HepG2 (cell line): Measurements from ENCODE around the gene CDKN1C. TPM values are rescaled to one million over a fixed set of nuclear protein-coding genes. Genes with fewer than 3 reads are reported as not detected.
A peak's percentile ranks its signal among the peaks of the same experiment; 100 is the strongest.

Experiments used
- ASH2L ChIP-seq: fragments of 300-600, 200-600 bp; sonication (generic); IDR thresholded peaks from 2 replicates; pipeline ENCODE4 v1.7.0; 2017; ENCODE audit warnings: low read depth, mild to moderate bottlenecking, moderate library complexity, mixed read lengths, low read length; ENCODE audit not compliant: insufficient read length
- ATF3 ChIP-seq: sonication (generic); formaldehyde crosslinking; IDR thresholded peaks from 2 replicates; pipeline ENCODE4 v1.4.0; 2020; ENCODE audit warnings: missing genetic modification reagents
- CC2D1A ChIP-seq: sonication (generic); formaldehyde crosslinking; IDR thresholded peaks from 2 replicates; pipeline ENCODE4 v1.8.1; 2023; ENCODE audit warnings: mild to moderate bottlenecking, missing genetic modification reagents
- CEBPB ChIP-seq: IDR thresholded peaks from 2 replicates; pipeline ENCODE4 v1.6.1; 2011; ENCODE audit warnings: low read depth, low read length, improper control_type of control experiment, borderline replicate concordance
- DDIT3 ChIP-seq: sonication (generic); formaldehyde crosslinking; IDR thresholded peaks from 2 replicates; pipeline ENCODE4 v1.4.0; 2020; ENCODE audit warnings: mild to moderate bottlenecking, missing genetic modification reagents
- GABPA ChIP-seq, 2 experiments: IDR thresholded peaks; 2 replicates each; pipeline ENCODE4 v1.6.1; 2011 to 2016; ENCODE audit warnings: low read depth in 2 of 2, low read length in 1 of 2, missing biosample characterization in 1 of 2, missing genetic modification characterization in 1 of 2
- GATA4 ChIP-seq: sonication (generic); IDR thresholded peaks from 2 replicates; pipeline ENCODE4 v1.6.1; 2016; ENCODE audit warnings: antibody characterized with exemption, low read depth, borderline replicate concordance
- HNRNPUL1 ChIP-seq: fragments of 200-400 bp; formaldehyde crosslinking; IDR thresholded peaks from 2 replicates; pipeline ENCODE4 v1.6.1; 2017; ENCODE audit warnings: low read depth, mild to moderate bottlenecking, low read length, moderate library complexity
- JDP2 ChIP-seq: sonication (generic); formaldehyde crosslinking; IDR thresholded peaks from 2 replicates; pipeline ENCODE4 v1.8.1; 2022; ENCODE audit warnings: missing genetic modification reagents, borderline replicate concordance
- KAT7 ChIP-seq: IDR thresholded peaks from 2 replicates; pipeline ENCODE4 v1.6.1; 2018; ENCODE audit warnings: borderline replicate concordance, missing compliant biosample characterization
- MEIS1 ChIP-seq: sonication (generic); formaldehyde crosslinking; IDR thresholded peaks from 2 replicates; pipeline ENCODE4 v1.9.0; 2021; ENCODE audit warnings: mild to moderate bottlenecking, missing genetic modification reagents, moderate library complexity, borderline replicate concordance
- NFYC ChIP-seq: IDR thresholded peaks from 2 replicates; pipeline ENCODE4 v1.6.1; 2016; ENCODE audit warnings: missing genetic modification reagents, missing compliant biosample characterization
- ONECUT2 ChIP-seq: sonication (generic); formaldehyde crosslinking; IDR thresholded peaks from 2 replicates; pipeline ENCODE4 v1.4.0; 2020; ENCODE audit warnings: missing genetic modification reagents
- PHB2 ChIP-seq: fragments of 450-650 bp; IDR thresholded peaks from 2 replicates; pipeline ENCODE4 v1.6.1; 2018; ENCODE audit not compliant: partially characterized antibody
- POLR2A ChIP-seq, 2 experiments: IDR thresholded peaks; 2 replicates each; pipeline ENCODE4 v1.6.1; 2011; ENCODE audit warnings: low read depth in 2 of 2, low read length in 2 of 2, mild to moderate bottlenecking in 1 of 2, moderate library complexity in 1 of 2; ENCODE audit not compliant: insufficient read depth in 1 of 2
- POLR2AphosphoS2 ChIP-seq: IDR thresholded peaks from 2 replicates; pipeline ENCODE4 v1.6.1; 2011; ENCODE audit warnings: low read depth, low read length, improper control_type of control experiment
- RBM22 ChIP-seq: fragments of 200-400 bp; formaldehyde crosslinking; optimal IDR thresholded peaks from 2 replicates; pipeline ENCODE3; 2017; ENCODE audit warnings: mild to moderate bottlenecking, low read length, moderate library complexity
- REPIN1 ChIP-seq: sonication (generic); formaldehyde crosslinking; IDR thresholded peaks from 2 replicates; pipeline ENCODE4 v1.8.0; 2022; ENCODE audit warnings: missing genetic modification reagents, low read depth, mild to moderate bottlenecking, borderline replicate concordance
- SMAD1 ChIP-seq: sonication (generic); formaldehyde crosslinking; IDR thresholded peaks from 2 replicates; pipeline ENCODE4 v1.4.0; 2020; ENCODE audit warnings: missing genetic modification reagents, low read depth, mild to moderate bottlenecking, borderline replicate concordance
- ZBTB7B ChIP-seq: sonication (generic); formaldehyde crosslinking; IDR thresholded peaks from 2 replicates; pipeline ENCODE4 v1.4.0; 2020; ENCODE audit warnings: missing genetic modification reagents
- ZFY ChIP-seq: sonication (generic); formaldehyde crosslinking; IDR thresholded peaks from 2 replicates; pipeline ENCODE4 v1.4.0; 2020; ENCODE audit warnings: missing genetic modification reagents
- ZMYM2 ChIP-seq: sonication (generic); formaldehyde crosslinking; IDR thresholded peaks from 2 replicates; pipeline ENCODE4 v1.8.0; 2022; ENCODE audit warnings: mild to moderate bottlenecking, missing genetic modification reagents
- ZNF30 ChIP-seq: sonication (generic); formaldehyde crosslinking; IDR thresholded peaks from 2 replicates; pipeline ENCODE4 v1.5.0; 2020; ENCODE audit warnings: mild to moderate bottlenecking, missing genetic modification reagents
- ZNF574 ChIP-seq: sonication (generic); formaldehyde crosslinking; IDR thresholded peaks from 2 replicates; pipeline ENCODE4 v1.4.0; 2020; ENCODE audit warnings: missing genetic modification reagents
- ZNF724P ChIP-seq: sonication (generic); formaldehyde crosslinking; IDR thresholded peaks from 2 replicates; pipeline ENCODE4 v1.8.0; 2022; ENCODE audit warnings: missing genetic modification reagents, borderline replicate concordance
- polyA plus RNA-seq, 8 experiments: library from polyadenylated mRNA; depleted of rRNA in 3 of 8; stranded (reverse) in 7 of 8; unstranded in 1 of 8; fragments of >200 nt; fragmentation: Illumina TruSeq in 4 of 8; extraction: Trizol in 4 of 8; gene quantifications; 2 replicates each; pipeline versions ENCODE4 v1.2.1 to v1.2.3, GENCODE V29; 2011 to 2016; ENCODE audit warnings: low read depth in 4 of 8, missing spikeins in 1 of 8, mixed read lengths in 1 of 8; ENCODE audit not compliant: insufficient read depth in 1 of 8
- total RNA-seq, 5 experiments: library from RNA; depleted of rRNA; stranded (reverse); fragments of >200 nt; fragmentation: Illumina TruSeq; extraction: Trizol; gene quantifications; 2 replicates each; pipeline ENCODE4 v1.2.3, GENCODE V29; 2016; ENCODE audit warnings: low read depth in 1 of 5
- TF ChIP-seq, protein P1 (sequence below): sonication (generic); formaldehyde crosslinking; IDR thresholded peaks from 2 replicates; pipeline ENCODE4 v1.5.1; 2020; ENCODE audit warnings: mild to moderate bottlenecking, missing genetic modification reagents, borderline replicate concordance

Gene CDKN1C
- total and polyA plus RNA-seq, 2 of the 13 experiments (the other 11 are each of a cell fraction or from before 2014, with no cell fraction given), result not detected

- 0 out of 2 replicates have a peak, but pooled peaks have one; percentile 6 for TF ChIP-seq ZNF574 (CRISPR knock-in tag)
- 0 out of 2 replicates have a peak, but pooled peaks have one; percentile 6 for TF ChIP-seq ATF3 (CRISPR knock-in tag)
- TF ChIP-seq POLR2A (IDR thresholded peaks at IDR 0.05; ENCODE audit: insufficient read depth in 1 of 2, low read depth in 2 of 2, low read length in 2 of 2), result peak in 1 of 2 experiments; percentile 33; a peak in 1 of 4 replicates
- no peak for TF ChIP-seq ZNF30 (CRISPR knock-in tag)
- no peak for TF ChIP-seq ONECUT2 (CRISPR knock-in tag)
- TF ChIP-seq GABPA (IDR thresholded peaks at IDR 0.05; ENCODE audit: low read depth, low read length), result no peak
- TF ChIP-seq GABPA (CRISPR knock-in tag; IDR thresholded peaks at IDR 0.05; ENCODE audit: low read depth), result peak; percentile 50
- peak; percentile 44 for TF ChIP-seq NFYC (CRISPR knock-in tag)
- no peak for TF ChIP-seq RBM22
- no peak for TF ChIP-seq PHB2
- TF ChIP-seq CEBPB, result peak; percentile 65; the same call in 1 of the 2 replicates
- TF ChIP-seq ZBTB7B (CRISPR knock-in tag), result 0 out of 2 replicates have a peak, but pooled peaks have one; percentile 34
- no peak for TF ChIP-seq MEIS1 (CRISPR knock-in tag)
- no peak for TF ChIP-seq GATA4
- no peak for TF ChIP-seq ASH2L
- no peak for TF ChIP-seq DDIT3 (CRISPR knock-in tag)
- TF ChIP-seq JDP2 (CRISPR knock-in tag), result no peak
- no peak for TF ChIP-seq POLR2AphosphoS2
- TF ChIP-seq ZFY (CRISPR knock-in tag), result 0 out of 2 replicates have a peak, but pooled peaks have one; percentile 33
- no peak for TF ChIP-seq ZMYM2 (CRISPR knock-in tag)
- TF ChIP-seq ZNF724P (CRISPR knock-in tag), result 0 out of 2 replicates have a peak, but pooled peaks have one; percentile 23
- peak; percentile 38; the same call in 1 of the 2 replicates for TF ChIP-seq SMAD1 (CRISPR knock-in tag)
- TF ChIP-seq KAT7 (CRISPR knock-in tag), result no peak
- no peak for TF ChIP-seq CC2D1A
- no peak for TF ChIP-seq REPIN1 (CRISPR knock-in tag)
- TF ChIP-seq HNRNPUL1, result no peak
- TF ChIP-seq, protein P1, sequence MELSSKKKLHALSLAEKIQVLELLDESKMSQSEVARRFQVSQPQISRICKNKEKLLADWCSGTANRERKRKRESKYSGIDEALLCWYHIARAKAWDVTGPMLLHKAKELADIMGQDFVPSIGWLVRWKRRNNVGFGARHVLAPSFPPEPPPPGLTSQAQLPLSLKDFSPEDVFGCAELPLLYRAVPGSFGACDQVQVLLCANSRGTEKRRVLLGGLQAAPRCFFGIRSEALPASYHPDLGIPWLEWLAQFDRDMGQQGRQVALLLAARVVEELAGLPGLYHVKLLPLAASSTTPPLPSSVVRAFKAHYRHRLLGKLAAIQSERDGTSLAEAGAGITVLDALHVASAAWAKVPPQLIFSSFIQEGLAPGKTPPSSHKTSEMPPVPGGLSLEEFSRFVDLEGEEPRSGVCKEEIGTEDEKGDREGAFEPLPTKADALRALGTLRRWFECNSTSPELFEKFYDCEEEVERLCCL (CRISPR knock-in tag), result no peak
Measured at GRCh38 chr11:2901854-2902783, 16.5 kb upstream of the CDKN1C start (continued).
